Measurements from ENCODE around the gene SEMA5A.

The SEMA5A gene

DNA sequence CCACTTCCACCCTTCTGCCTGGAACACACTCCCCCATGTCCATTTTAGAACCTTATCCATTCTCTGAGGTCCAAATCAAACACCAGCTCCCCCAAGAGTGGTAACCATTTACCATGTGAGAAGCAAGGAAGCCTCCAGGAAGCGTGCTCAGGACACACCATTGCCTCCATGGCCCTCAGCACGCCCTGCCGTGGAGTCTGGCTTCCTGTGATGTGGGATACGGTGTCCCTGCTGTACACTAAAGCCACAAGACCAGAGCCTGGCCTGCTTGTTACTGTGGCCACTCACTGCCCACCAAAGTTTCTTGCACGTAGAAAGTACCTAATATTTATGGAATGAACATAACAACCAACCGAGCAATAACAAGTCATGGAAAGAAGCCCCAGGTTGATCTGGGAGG, 151.7 kb downstream of the SEMA5A start:
- DNase-seq = no peak

DNA sequence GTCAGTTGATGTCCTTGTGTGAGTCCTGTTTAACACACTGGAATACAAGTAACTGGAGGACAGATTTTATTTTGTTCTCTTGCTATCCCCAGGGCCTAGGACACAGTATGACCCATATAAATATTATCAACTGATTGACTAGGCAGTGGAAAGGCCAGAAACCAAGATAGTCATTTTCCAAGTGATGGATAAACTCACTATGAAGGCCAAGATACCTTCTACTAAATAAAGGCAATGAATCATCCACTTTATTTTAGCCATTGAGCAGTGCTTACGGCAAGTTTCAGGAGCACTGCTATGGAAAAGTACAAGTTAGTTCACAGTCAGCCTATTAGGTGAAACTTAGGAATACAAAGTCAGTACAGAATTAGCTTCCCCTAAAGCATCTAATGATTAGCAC, 153.2 kb downstream of the SEMA5A start:
- no peak for DNase-seq

DNA sequence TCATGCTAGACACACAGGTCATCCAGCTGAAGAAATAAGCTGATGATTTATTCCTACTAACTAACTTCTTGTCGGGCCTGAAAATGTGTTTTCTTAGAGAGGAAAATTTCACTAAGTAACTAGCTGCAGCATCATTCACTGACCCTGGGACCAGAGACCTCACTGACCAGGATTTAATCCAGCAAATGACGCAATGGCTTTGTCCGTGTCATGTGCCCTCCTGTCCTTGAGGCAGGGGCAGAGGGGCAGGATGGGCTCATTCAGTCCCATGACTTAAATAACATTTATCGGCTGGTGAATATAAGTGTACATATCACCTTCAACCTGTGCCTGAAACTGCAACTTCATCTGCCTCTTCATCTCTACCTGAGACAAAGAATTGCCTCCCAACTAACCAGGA, 154.8 kb downstream of the SEMA5A start:
- no peak for DNase-seq

DNA sequence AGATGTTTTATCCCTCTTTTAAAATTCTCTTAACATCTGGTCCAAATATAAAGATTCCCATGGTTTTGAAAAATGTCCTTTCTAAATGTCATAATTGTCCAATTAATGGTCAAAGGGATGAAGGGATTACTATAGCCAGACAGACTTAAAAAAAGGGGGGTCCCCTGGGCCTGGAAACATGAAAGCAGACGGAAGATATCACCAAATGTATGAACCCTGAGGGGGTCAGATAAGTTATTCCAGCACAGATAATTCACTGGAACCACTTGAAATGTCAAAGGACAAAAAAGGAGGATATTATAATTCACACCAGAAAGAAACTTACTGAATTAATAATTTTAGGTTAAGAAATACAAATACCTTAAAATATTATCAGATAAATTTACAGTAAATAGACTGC, 155.8 kb downstream of the SEMA5A start:
- no peak for DNase-seq

DNA sequence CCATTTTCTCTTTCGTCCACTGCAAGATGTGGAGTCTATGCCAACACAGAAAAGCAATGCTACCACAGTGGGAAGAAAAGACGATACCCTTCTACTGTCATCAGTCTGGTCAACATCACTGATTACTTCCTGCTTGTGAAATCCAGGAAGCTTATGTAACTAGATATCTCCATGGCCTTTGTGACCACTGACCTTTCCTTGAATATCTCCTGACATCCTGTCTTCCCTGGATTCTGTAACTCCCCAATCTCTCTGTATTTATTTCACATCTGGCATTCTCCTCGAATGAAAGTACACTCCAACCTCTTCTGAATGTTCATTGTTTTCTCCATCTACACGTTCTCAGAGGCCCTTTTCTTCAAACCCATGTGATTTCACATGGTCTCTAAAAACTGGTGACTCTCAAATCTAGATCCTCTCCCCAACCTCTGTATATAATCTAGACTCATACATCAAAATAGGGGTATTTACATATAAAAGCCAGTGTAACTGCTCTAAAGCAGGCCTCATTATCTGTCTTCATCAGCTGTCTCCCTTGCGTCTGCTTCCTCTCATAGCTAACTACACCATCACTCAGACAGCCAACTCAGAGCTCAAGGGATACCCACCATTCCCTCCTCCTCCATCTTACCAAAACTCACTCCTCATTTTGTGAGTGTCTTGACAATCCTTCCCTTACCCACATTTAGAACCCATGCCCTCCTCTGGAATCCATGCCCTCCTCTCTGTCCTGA, 156.8 kb downstream of the SEMA5A start:
- DNase-seq = no peak

DNA sequence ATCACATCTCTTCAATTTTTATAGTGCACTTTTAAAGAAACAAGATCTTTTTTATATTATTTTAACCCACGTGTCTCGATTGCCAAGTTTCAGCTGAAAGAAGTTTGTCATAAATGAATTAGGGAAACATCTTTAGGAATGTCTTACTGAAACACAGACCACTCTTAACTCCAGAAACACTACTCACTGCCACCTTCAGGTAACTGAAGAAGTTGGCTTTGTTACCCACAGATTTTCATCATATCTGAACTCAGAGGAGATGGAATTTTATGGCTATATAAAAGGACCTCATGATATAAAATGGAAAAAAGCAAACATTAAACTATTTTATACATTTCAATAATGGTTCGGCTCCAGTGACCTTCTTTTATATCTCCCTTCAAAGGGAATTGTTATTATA, 158.0 kb downstream of the SEMA5A start:
- no peak for DNase-seq

DNA sequence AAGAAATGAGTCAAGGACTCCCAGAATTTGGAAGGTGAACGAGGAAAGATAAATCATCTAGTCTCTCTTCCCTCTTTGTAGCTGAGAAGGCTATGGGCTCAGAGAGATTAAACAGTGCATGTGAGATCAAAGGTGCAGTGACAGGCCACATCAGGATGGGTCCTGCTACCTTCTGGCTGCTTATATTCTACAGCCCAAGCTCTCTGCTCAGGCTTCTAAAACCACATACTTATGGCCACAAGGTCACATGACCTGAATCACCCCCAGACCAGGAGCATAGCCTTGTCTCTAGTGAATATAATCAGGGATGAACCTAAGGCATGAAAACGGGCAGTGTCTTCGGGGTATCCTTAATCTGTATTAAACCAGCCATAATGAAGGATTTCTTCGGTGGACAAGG, 158.9 kb downstream of the SEMA5A start:
- DNase-seq = no peak

DNA sequence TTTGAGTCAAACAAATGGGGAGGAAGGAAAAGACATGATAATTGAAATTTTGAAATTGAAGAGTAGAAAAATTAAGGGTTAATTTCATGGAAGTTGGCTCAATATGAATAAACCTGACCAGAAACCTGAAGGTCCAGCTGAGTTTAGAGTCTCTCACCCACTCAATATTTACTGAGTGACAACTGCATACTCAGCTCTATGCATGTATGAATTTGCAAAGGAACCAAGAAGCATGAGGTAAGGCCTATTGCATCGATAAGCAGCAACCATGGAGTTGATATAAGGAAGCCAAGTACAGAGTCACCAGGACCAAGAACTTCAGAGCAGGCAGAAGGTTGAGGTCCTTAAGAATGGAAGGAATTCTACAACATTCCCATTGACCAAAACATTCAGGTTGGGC, 163.4 kb downstream of the SEMA5A start:
- no peak for DNase-seq

DNA sequence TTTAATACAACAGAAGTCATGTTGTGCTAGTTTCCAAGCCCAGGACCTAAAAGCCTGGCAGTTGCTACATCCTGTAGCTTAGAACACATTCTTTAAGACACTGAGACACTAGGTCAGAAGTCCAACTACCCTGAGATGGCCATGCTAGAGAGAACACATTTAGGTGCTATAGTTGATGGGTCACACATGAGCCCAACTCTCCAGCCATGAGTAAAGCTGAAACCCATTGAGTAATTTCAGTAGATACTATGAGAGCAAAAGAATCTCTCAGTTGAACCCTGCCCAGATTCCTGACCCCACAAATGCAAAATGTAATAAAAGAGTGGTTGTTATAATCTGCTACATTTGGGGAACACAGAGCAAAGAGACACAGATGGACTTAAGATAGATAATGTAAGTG, 164.4 kb downstream of the SEMA5A start:
- DNase-seq = no peak

DNA sequence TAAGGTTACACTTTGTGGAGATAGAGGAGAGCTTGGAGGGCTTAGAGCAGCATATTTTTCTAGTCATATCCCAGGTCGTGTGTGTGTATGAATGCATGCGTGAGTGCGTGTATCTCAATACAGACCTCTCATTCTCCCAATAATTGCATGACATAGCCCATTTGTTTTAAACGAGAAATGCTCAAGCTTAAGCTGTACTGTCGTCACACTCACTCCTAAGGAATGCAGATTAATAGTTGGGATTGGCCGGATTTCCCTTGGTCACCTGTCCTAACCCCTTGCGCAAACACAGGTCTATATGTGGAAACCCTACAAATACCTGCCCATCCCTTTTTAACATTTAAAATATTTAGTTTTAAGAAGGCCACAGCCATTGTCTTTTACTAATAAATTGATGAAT, 165.8 kb downstream of the SEMA5A start:
- DNase-seq = no peak

DNA sequence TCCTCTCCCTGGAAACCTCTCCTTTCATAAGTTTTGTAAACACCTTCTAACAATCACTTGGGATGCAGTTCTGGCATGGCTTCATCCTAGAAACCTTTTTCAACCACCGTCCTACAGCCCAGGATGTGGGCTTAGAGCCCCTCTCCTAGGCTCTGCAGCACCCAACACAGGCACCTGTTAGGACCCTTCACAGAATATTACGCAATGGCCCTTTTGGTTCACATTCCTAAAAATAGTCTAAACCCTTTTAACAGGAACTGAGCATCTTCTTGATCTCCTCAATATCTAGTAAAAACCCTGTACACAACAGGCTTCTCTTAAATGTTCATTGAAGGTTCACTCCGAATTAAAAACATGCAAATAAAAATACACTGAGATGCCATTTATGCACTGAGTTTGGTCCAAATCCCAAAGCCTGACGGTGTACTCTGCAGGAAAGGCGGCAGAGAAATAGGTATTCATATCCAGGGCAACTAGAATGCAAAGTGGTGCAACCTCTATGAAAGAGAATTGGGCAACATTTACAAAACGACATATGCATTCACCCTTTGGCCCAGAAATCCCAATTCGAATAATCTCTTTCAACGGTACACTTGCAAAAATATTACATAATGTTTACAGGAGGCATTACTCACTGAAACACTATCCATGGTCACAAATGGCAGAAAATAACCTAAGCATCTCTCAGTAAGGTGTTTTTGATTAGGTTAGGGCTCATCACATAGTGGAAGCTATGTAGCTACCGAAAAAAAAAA, 169.3 kb downstream of the SEMA5A start:
- DNase-seq = no peak

DNA sequence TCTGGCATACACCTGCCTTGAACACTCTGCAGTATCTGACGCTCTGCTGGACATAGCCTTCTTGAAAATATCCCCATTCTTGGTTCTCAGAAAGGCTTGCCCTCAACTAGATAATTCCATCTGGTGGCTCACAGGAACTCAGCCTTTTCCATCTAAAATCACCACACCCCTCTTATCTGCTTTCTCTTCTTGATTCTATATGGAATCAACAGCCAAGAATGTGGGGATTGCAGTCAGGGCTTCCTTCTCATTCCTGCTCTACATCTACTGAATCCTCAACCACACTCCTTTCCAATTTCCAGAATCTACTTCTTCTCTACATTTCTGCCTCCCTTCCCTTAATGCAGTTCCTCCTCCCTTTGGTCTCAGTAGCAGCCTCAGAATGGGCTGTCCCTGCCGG, 170.1 kb downstream of the SEMA5A start:
- DNase-seq = no peak

DNA sequence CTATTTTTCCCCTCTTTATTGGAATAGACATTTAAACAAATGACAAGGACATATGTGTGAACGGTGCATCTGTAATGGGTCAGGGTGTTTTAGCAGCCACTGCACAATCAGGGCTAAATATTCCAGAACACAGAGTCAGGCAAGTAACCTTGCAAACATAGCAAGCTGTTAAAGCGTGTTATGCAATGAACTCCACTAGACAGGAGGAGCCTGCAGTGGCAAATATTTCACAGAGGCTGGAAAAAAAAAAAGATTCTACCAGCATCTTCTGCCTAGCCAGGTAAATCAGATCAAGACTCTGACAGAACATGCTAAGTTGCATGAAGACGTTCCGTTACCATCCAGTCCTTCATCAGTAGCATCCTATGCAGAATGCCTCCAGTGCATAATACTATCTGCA, 171.8 kb downstream of the SEMA5A start:
- no peak for DNase-seq

DNA sequence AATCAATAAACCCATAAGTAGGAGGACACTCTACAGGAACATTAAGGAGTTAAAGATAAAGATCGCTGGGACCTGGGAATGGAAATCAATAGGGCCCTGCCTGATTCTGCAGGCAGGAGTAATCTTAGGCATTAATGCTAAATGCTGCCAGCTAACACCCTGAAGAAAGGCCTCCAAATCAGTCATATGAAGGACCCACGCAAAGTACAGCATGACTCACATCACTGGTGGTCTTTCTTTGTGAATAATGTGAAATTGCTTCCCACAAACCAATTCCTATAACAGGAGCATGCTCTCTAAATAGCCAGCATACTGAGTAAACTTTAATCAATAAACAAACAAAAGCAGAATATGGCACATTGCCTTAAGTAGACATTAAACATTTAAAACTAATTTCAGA, 172.3 kb downstream of the SEMA5A start:
- DNase-seq = no peak

DNA sequence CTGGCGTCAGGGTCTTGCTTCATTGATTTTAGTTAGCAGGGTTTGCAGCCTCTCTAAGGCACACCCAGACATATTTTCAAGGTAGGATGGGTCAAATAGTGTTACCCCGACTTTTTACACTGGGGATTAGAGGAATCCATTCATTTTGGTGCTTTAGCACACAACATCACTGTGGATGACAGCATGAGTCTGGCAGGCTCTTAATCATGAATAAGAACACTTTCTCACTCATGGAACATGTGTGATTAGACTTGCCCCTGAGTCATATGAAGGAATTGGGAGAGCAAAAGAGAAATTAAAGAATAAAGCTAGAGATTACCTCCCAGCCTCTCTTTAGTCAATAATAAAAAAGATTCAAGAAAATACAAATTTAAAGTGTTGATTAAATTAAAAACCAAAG, 175.6 kb downstream of the SEMA5A start:
- DNase-seq = no peak

DNA sequence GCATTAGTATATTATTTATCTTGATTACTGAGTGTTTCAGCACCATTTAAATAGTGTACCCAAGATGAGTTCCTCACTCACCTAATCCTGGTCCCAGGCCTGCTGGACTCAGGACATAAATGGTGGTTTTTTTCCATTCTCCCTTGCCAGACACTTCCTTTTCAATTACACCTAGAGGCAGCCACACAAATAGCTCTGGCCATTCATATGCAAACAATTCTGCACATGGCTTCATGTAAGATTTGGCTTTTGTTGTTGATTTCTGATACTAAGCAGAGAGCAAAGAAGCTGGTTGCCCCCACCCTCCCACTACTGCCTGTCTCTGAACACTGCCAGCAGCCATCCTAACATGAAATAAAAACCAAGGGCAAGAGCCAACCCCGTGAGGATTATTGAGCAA, 180.4 kb downstream of the SEMA5A start:
- DNase-seq = no peak

DNA sequence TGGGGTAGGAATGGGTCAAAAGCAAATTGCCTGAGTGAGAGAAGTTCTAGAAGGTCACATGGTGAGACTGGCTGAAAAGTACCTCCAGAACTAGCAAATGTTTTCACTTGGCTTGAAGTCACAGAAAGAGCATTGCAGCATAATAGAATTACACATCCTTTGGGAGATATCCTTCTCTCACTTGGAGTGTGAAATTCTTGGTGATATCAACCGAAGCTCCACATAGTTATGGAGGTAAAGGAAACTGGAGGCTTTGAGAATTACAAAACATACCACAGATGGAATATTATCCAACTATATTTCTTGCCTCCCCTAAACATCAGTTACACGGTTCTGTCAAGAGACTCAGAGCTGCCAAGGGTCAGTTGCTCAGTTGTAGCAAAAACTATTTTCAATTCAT, 182.4 kb downstream of the SEMA5A start:
- no peak for DNase-seq

DNA sequence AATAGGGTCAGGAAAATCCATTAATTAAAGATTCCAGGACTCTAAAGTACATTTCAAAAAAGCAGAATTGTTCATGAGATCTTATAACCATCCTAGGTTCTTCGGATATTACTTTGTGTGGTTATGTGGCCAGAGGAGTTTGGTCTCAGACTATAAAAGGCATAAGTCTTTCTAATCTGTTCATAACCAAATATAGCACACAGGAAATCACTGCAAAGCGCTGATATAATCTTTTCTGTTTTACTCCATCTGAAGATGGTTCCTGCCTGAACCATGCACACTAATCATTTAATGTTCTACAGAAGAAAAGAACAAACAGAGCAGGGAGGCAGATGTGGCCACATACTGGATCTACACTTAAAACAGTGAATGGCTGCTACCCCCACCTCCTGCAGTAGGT, 182.8 kb downstream of the SEMA5A start:
- DNase-seq = no peak

DNA sequence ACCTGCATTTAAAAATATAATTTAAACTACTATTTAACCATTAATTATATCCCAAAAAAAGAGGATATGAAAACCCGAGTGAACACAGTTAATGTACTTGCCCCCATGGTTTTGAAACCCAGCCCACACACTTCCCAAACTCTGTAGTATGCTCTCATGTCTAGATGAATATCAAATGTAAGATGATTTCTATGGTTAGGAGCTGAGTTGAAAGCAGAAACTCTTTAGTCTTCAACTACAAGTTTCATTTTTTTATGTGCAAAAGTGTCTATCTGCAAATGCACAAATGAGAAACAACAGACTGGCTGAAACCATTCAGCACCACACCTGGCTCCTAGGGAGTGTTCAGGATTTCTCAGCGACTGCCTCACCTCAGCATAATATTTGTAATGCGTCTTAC, 183.3 kb downstream of the SEMA5A start:
- DNase-seq = no peak

DNA sequence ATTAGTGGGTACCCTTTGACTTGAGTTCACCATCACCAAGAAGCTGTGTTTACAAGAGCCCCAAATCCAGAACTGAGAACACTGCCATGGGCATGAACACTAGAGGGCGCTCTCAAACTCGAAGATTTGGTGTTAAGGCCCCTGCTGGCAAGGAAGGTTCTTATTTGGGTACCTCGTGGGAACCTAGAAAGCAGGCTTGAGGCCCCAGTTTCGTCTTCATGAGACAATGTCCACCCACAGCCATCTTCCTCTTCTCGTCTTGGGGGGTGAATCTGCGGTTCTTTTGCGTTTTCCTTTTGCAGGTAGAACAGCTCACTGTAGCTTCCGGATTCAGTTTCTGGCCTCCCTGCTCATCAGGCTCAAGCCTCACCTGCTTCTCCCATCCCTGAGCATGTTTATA, 184.0 kb downstream of the SEMA5A start:
- no peak for DNase-seq

DNA sequence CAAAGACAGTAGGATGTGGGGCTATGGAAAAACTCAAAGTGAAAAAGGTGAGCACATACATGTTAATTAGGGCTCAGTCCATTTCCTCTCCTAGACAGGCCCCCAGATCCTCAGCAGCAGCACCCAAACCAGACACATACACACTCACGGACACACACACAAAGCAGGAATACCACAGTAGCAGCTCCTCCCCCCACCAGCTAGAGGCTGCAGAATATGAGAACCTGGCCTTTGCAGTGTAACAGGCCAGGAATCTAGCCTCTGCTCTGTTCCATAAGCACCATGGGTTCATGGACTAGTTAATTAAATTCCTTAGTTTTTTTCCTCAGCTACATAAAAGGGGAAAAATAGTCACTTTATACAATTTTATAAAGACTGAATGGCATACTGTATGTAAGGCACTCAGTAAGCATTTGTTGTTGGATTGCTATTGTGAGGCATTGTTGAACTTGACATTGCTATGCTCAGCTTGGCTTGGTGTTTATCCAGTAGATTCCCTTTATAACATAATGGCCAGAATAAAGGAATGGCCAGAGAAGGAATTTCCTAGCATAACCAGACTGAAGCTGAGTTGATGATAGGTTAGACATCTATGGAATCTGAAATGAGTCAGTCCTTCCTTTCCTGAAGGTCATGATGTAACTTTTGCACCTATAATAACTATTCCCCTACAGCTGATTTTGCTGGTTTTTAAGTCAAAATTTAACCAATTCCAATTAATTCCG, 186.8 kb downstream of the SEMA5A start:
- DNase-seq = no peak

DNA sequence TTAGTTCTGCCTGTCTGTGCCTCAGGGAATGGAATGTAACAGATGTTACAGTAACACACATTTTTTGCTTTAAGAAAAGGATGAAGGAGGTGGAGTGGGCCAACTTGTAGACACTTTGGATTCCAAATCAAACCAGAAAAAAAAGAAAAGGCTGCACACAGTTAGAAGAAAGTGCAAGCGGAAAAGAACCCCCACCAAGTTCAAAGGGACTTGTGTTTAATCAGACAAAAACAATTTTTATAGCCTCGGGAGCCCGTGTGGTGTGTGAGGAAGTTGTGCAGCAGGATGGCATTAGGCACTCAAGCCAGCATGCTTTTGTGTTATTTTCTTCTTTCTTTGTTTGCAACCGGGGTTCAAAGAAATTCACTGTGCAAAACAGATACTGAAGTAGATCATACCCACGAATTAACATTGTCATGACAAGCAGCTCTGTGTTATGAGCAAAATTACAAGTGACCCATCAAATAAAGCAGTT, 189.5 kb downstream of the SEMA5A start:
- DNase-seq = no peak

DNA sequence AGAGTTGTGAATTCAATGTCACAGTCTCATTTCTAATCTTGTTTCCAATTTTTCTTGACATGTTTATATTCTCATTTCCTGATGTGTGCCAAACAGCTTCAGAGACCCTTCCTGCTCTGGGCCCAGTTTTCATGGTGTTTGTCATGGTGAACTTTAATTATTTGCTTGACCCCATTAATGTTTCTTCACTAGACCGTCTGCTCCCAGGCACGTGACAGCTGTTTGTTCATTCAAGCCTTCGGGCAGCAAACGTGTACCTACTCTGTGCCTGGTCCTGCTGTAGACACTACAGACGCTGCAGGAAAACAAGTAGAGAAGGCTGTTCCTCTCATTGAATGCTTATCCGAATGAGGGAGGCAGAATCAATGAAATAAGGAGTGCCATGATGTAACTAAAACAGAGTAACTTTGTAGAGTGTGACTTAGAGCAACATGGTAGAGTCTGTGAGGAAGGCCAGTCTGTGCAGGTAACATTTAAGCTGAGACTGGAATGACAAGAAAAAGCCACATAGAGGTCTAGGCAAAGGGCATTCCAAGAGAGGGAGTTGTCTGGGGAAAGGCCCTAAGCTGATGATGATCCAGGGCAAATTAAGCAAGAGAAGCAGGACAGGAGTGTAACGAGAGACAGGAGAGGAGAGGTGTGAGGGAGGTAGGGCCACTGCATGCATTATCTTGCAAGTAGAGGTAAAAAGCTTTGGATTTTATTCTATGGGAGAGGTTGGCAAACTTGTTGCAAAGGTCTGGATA, 191.4 kb downstream of the SEMA5A start:
- no peak for DNase-seq
